Panc1 (cell line): Measurements from ENCODE around the gene CX3CL1. TPM values are rescaled to one million over a fixed set of nuclear protein-coding genes. Genes with fewer than 3 reads are reported as not detected.

Source experiments
- ATAC-seq: fragments of 200-7000 bp; cut with Tn5 transposase; 2 replicates; pipeline ENCODE4 v1.9.1; 2020; ENCODE audit warnings: mild to moderate bottlenecking, moderate library complexity
- BruUV-seq: library from RNA; stranded (reverse); fragments of 400-500 nt; replicated peaks from 2 replicates; lab custom pipeline; 2021; lab: Mats Ljungman, UMichigan
- CTCF ChIA-PET: fragments of 300-600 bp; sonication (Branson Sonifier 250); formaldehyde crosslinking; loops from one replicate; lab custom pipeline; 2022; ENCODE audit warnings: antibody characterized with exemption; lab: Charles Lee
- POLR2A ChIA-PET: fragments of 300-600 bp; sonication (Branson Sonifier 250); formaldehyde crosslinking; loops from one replicate; lab custom pipeline; 2022; ENCODE audit warnings: antibody characterized with exemption; lab: Charles Lee
- DNase-seq: peaks from one replicate; pipeline ENCODE4 v3.0.0-alpha.2; 2010; ENCODE audit warnings: low read depth, low spot score
- H3K27ac ChIP-seq: 2 replicates; pipeline ENCODE4 v1.5.1; 2011; ENCODE audit warnings: mild to moderate bottlenecking, low read length, inconsistent platforms
- H3K27me3 ChIP-seq: fragments of 200-500 bp; sonication (Bioruptor generic); 2 replicates; pipeline ENCODE4 v1.6.0; 2014; ENCODE audit warnings: low read length, inconsistent platforms; ENCODE audit not compliant: control insufficient read depth, insufficient read depth
- H3K36me3 ChIP-seq: fragments of 200-500 bp; sonication (Bioruptor generic); 2 replicates; pipeline ENCODE4 v1.5.1; 2014; ENCODE audit warnings: inconsistent platforms, mild to moderate bottlenecking, low read length, moderate library complexity; ENCODE audit not compliant: control insufficient read depth, insufficient read depth
- H3K4me1 ChIP-seq: 2 replicates; pipeline ENCODE4 v1.5.1; 2011; ENCODE audit warnings: inconsistent platforms, mild to moderate bottlenecking, low read length, moderate library complexity; ENCODE audit not compliant: control insufficient read depth, insufficient read depth
- H3K4me3 ChIP-seq, 2 experiments: 2 replicates each; pipeline ENCODE4 v1.5.1; 2011 to 2012; ENCODE audit warnings: low read depth in 2 of 2, low read length in 2 of 2, mild to moderate bottlenecking in 2 of 2, inconsistent platforms in 1 of 2, moderate library complexity in 1 of 2
- H3K9me3 ChIP-seq: fragments of 200-500 bp; sonication (Bioruptor generic); 2 replicates; pipeline ENCODE4 v1.5.1; 2014; ENCODE audit warnings: low read depth, mild to moderate bottlenecking, inconsistent platforms, low read length, moderate library complexity; ENCODE audit not compliant: control insufficient read depth, insufficient read depth
- POLR2AphosphoS5 ChIP-seq: IDR thresholded peaks from 2 replicates; pipeline ENCODE4 v1.6.1; 2012; ENCODE audit warnings: mild to moderate bottlenecking, low read depth, low read length, moderate library complexity
- SIN3A ChIP-seq: IDR thresholded peaks from 2 replicates; pipeline ENCODE4 v1.6.1; 2012; ENCODE audit warnings: low read depth, mild to moderate bottlenecking, low read length, moderate library complexity, borderline replicate concordance; ENCODE audit not compliant: insufficient read depth
- TCF7L2 ChIP-seq: IDR thresholded peaks from 2 replicates; pipeline ENCODE4 v1.6.1; 2011; ENCODE audit warnings: mild to moderate bottlenecking, low read depth, low read length, inconsistent platforms
- in situ Hi-C: cut with HindIII; loops from 2 replicates; pipeline ENCODE4 v1.10.0; 2016; ENCODE audit warnings: low sequenced_read_pairs, low pct_unique_long_range_greater_than_20kb
- intact Hi-C: fragments of 100-400 bp; cut with micrococcal nuclease; formaldehyde crosslinking; loops from one replicate; pipeline ENCODE4 v1.10.0; 2022; ENCODE audit not compliant: unreplicated experiment
- total RNA-seq: library from RNA; stranded (reverse); gene quantifications from one replicate; pipeline ENCODE4 v1.2.1, GENCODE V29; 2021; ENCODE audit not compliant: unreplicated experiment
- TF ChIP-seq, protein P1 (sequence below), 2 experiments: IDR thresholded peaks; 2 replicates each; pipeline ENCODE4 v1.6.1; 2011 to 2012; ENCODE audit warnings: low read depth in 2 of 2, control low read depth in 1 of 2, low read length in 1 of 2, mild to moderate bottlenecking in 1 of 2, moderate library complexity in 1 of 2; ENCODE audit not compliant: insufficient read depth in 1 of 2
- TF ChIP-seq, protein P2 (sequence below): fragments of 450-650 bp; IDR thresholded peaks from 2 replicates; pipeline ENCODE4 v1.5.1; 2017; ENCODE audit warnings: mild to moderate bottlenecking

The CX3CL1 gene
- total RNA-seq, 1 experiment from 2014 or later: 21.8 TPM

DNA sequence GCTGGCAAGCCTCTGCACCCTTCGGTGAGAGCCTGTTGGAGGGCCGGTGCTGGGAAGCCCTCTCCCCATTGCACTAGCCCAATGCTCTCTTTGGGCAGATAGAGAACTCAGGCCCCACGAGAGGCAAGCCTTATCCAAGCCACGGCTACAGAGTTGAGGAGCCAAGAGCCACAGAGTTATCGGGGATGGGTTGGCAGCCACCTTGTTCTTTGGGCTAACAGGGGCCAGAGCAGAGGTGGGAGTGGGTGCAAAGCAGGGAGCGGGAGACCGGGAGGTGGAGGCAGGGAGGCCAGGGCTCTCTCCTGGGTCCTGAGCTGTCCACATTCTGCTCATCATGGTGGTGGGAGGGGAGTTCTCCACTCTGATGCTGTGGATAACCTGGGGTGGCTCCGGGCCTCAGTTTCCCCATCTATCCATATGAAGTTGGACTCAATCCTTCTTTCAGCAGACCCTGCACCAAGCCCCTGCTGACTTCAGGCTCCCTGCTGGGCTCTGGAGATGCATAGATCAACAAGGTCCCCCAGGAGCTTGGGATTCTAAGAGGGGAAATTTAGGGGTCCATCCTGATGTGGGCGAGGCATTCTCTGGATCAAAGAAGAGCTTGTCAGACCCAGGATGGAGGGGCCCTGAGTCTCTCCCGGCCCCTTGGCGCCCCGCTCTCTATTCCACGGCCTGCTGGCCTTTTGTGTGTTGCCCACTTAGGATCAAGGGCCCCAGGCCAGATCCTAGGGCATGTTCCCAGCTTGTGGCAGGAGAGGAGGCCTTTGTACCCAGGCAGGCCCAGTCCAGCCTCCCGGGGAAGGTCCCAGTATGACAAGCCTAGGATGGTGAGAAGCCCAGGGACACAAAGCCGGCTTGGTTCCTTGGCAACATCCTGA, 557 bp upstream of the CX3CL1 start:
- DNase-seq: no peak
- H3K27ac ChIP-seq: no peak overlapping the region
- no peaks in the 10 kb centered on the region for H3K36me3 ChIP-seq
- no peaks in the 10 kb centered on the region for H3K27me3 ChIP-seq
- peak overlapping the region; percentile 41 to 59 for H3K4me3 ChIP-seq
- no TSS peak for BruUV-seq
- ChIA-PET POLR2A (interaction anchor here (0.7 kb wide), 1 partner anchor 38 kb away, joined by 3 read pairs; no protein-coding TSS in a partner anchor), CTCF (no interaction called here)
- no peaks in the 10 kb centered on the region for H3K9me3 ChIP-seq
- no peak for TF ChIP-seq TCF7L2
- TF ChIP-seq POLR2AphosphoS5: no peak
- TF ChIP-seq, protein P1, sequence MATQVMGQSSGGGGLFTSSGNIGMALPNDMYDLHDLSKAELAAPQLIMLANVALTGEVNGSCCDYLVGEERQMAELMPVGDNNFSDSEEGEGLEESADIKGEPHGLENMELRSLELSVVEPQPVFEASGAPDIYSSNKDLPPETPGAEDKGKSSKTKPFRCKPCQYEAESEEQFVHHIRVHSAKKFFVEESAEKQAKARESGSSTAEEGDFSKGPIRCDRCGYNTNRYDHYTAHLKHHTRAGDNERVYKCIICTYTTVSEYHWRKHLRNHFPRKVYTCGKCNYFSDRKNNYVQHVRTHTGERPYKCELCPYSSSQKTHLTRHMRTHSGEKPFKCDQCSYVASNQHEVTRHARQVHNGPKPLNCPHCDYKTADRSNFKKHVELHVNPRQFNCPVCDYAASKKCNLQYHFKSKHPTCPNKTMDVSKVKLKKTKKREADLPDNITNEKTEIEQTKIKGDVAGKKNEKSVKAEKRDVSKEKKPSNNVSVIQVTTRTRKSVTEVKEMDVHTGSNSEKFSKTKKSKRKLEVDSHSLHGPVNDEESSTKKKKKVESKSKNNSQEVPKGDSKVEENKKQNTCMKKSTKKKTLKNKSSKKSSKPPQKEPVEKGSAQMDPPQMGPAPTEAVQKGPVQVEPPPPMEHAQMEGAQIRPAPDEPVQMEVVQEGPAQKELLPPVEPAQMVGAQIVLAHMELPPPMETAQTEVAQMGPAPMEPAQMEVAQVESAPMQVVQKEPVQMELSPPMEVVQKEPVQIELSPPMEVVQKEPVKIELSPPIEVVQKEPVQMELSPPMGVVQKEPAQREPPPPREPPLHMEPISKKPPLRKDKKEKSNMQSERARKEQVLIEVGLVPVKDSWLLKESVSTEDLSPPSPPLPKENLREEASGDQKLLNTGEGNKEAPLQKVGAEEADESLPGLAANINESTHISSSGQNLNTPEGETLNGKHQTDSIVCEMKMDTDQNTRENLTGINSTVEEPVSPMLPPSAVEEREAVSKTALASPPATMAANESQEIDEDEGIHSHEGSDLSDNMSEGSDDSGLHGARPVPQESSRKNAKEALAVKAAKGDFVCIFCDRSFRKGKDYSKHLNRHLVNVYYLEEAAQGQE (IDR thresholded peaks at IDR 0.05; ENCODE audit: insufficient read depth in 1 of 2, low read depth in 2 of 2, low read length in 1 of 2): no peak
- no peak for TF ChIP-seq SIN3A
- TF ChIP-seq, protein P2, sequence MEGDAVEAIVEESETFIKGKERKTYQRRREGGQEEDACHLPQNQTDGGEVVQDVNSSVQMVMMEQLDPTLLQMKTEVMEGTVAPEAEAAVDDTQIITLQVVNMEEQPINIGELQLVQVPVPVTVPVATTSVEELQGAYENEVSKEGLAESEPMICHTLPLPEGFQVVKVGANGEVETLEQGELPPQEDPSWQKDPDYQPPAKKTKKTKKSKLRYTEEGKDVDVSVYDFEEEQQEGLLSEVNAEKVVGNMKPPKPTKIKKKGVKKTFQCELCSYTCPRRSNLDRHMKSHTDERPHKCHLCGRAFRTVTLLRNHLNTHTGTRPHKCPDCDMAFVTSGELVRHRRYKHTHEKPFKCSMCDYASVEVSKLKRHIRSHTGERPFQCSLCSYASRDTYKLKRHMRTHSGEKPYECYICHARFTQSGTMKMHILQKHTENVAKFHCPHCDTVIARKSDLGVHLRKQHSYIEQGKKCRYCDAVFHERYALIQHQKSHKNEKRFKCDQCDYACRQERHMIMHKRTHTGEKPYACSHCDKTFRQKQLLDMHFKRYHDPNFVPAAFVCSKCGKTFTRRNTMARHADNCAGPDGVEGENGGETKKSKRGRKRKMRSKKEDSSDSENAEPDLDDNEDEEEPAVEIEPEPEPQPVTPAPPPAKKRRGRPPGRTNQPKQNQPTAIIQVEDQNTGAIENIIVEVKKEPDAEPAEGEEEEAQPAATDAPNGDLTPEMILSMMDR: no peak
- intact Hi-C loops: loop anchor here (5.0 kb wide), 2 partner anchors 54 to 69 kb away; no protein-coding TSS in a partner anchor
- no peak; the same call in 1 of the 2 replicates for ATAC-seq
- in situ Hi-C loops: no loop called here
- peaks cover 23% of the 10 kb centered on the region for H3K4me1 ChIP-seq

DNA sequence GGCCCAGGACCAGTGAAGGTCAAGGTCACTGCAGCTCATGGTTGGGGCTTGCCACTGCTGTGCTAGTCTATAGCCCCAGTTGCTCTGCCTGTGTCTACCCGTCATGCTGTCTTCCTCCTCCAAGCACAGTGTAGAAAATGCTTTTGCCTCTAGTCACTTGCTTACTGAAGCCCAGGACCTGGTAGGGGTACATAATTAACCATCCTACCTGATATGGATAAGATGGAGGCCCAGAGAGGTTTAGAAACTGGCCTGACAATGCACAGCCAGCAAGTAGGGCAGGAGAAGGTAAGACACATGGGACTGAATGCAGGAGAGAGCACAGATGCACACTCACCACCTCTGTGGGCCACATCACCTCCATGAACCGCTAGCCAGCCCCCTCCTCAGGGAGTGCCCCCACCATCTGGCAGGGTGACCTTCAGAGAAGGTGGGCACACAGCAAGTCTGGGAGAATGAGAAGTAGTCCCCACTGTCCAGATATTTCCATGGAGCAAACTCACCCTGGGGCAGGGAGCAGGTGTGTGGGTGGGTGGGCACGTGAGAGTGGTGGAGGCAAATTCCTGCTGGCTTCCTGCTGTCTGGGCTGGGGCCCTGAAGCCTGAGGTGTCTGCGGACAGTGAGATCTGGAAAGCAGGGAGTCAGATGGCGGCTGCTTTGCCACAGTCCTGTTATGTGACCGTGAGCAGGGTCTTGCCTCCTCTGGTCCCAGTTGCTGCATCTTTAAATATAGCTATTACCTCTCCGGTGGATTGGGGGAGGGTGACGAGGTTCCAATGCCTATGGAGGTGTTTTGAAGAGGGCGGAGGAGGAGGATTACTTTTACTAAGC, 1.0 kb downstream of the CX3CL1 start:
- ChIA-PET CTCF (no interaction called here), POLR2A (no interaction called here)

More for the DNA sequence above, 1.0 kb downstream of the CX3CL1 start:
- peak overlapping the region; percentile 69 for H3K27ac ChIP-seq
- no peak for TF ChIP-seq SIN3A
- TF ChIP-seq, protein P1 (IDR thresholded peaks at IDR 0.05; ENCODE audit: insufficient read depth in 1 of 2, low read depth in 2 of 2, low read length in 1 of 2): no peak
- no peak for TF ChIP-seq POLR2AphosphoS5
- TF ChIP-seq, protein P2: no peak
- TF ChIP-seq TCF7L2: no peak
- no peak for DNase-seq
- in situ Hi-C loops (no loop called here), intact Hi-C loops (loop anchor here (5.0 kb wide), 2 partner anchors 56 to 71 kb away; no protein-coding TSS in a partner anchor)
- peak overlapping the region; percentile 41 to 59 for H3K4me3 ChIP-seq
- H3K4me1 ChIP-seq: peaks cover 35% of the 10 kb centered on the region
- no peaks in the 10 kb centered on the region for H3K36me3 ChIP-seq
- no peaks in the 10 kb centered on the region for H3K27me3 ChIP-seq
- H3K9me3 ChIP-seq: no peaks in the 10 kb centered on the region
- peak; percentile 19; the same call in 1 of the 2 replicates for ATAC-seq
- no TSS peak for BruUV-seq
